CD14-positive monocyte (primary cell): ENCODE data around the gene CBLC. TPM values are rescaled to one million over a fixed set of nuclear protein-coding genes. Genes with fewer than 3 reads are reported as not detected.

Source experiments
- DNase-seq, 3 donors: peaks; one replicate each; pipeline ENCODE4 v3.0.0-alpha.2; 2011 to 2022
- H2AFZ ChIP-seq: 2 replicates; pipeline ENCODE4 v1.6.0; 2012; ENCODE audit warnings: mild to moderate bottlenecking, low read depth, low read length, inconsistent platforms; ENCODE audit not compliant: insufficient read depth, poor library complexity, severe bottlenecking
- H3K27ac ChIP-seq, 2 donors: 1 replicate in 1 of 2; 2 replicates in 1 of 2; pipeline ENCODE4 v1.5.1; 2012 to 2013; ENCODE audit warnings: low read length in 2 of 2, control low read depth in 1 of 2, inconsistent platforms in 1 of 2, low read depth in 1 of 2, mild to moderate bottlenecking in 1 of 2
- H3K27me3 ChIP-seq, 2 donors: one replicate each; pipeline versions ENCODE4 v1.6.0 to v1.6.1; 2011 to 2013; ENCODE audit warnings: low read length in 2 of 2; ENCODE audit not compliant: control insufficient read depth in 2 of 2, insufficient read depth in 2 of 2
- H3K36me3 ChIP-seq, 2 donors: replicated peaks in 1 of 2; 1 replicate in 1 of 2; 2 replicates in 1 of 2; pipeline versions ENCODE4 v1.5.1 to v1.6.1; 2012 to 2013; ENCODE audit warnings: low read length in 2 of 2, control low read depth in 1 of 2, inconsistent platforms in 1 of 2, mild to moderate bottlenecking in 1 of 2; ENCODE audit not compliant: insufficient read depth in 2 of 2, control insufficient read depth in 1 of 2
- H3K4me1 ChIP-seq, 2 donors: 1 replicate in 1 of 2; 2 replicates in 1 of 2; pipeline versions ENCODE4 v1.5.1 to v1.6.1; 2012 to 2013; ENCODE audit warnings: low read length in 2 of 2, control low read depth in 1 of 2, inconsistent platforms in 1 of 2, mild to moderate bottlenecking in 1 of 2, moderate library complexity in 1 of 2; ENCODE audit not compliant: insufficient read depth in 2 of 2, control insufficient read depth in 1 of 2
- H3K4me2 ChIP-seq: replicated peaks from 2 replicates; pipeline ENCODE3; 2012; ENCODE audit warnings: low read length, moderate library complexity, mild to moderate bottlenecking; ENCODE audit not compliant: poor library complexity, severe bottlenecking; ENCODE audit errors: extremely low read depth
- H3K4me3 ChIP-seq, 3 experiments: fragments of 200-600 bp in 1 of 3; sonication (generic) in 1 of 3; replicated peaks in 1 of 3; 1 replicate in 2 of 3; 2 replicates in 1 of 3; pipeline ENCODE4 v1.5.1; 2011 to 2013; ENCODE audit warnings: low read length in 3 of 3, mild to moderate bottlenecking in 3 of 3, control low read depth in 2 of 3, low read depth in 2 of 3, inconsistent platforms in 1 of 3, moderate library complexity in 1 of 3
- H3K79me2 ChIP-seq: 2 replicates; pipeline ENCODE4 v1.6.0; 2012; ENCODE audit warnings: mild to moderate bottlenecking, control low read depth, inconsistent platforms, low read length, moderate library complexity; ENCODE audit not compliant: insufficient read depth
- H3K9ac ChIP-seq: 2 replicates; pipeline ENCODE4 v1.6.0; 2017; ENCODE audit warnings: low read length, mild to moderate bottlenecking; ENCODE audit not compliant: insufficient read depth, poor library complexity, severe bottlenecking
- H3K9me3 ChIP-seq, 2 donors: replicated peaks in 1 of 2; 1 replicate in 1 of 2; 2 replicates in 1 of 2; pipeline versions ENCODE4 v1.5.1 to v1.6.1; 2012 to 2013; ENCODE audit warnings: low read length in 2 of 2, control low read depth in 1 of 2; ENCODE audit not compliant: control insufficient read depth in 1 of 2, insufficient read depth in 1 of 2
- H4K20me1 ChIP-seq: 2 replicates; pipeline ENCODE4 v1.6.0; 2012; ENCODE audit warnings: mild to moderate bottlenecking, low read length, control low read depth, moderate library complexity; ENCODE audit not compliant: insufficient read depth
- H3K27ac Mint-ChIP-seq, 7 donors: one replicate each; pipeline ENCODE4 v1.8.0; 2020; ENCODE audit warnings: mild to moderate bottlenecking in 7 of 7, mixed read lengths in 7 of 7, moderate library complexity in 6 of 7, inconsistent platforms in 2 of 7
- H3K27me3 Mint-ChIP-seq, 3 donors: one replicate each; pipeline ENCODE4 v1.8.0; 2021 to 2022; ENCODE audit warnings: low read depth in 3 of 3, mild to moderate bottlenecking in 3 of 3, mixed read lengths in 3 of 3, moderate library complexity in 3 of 3, inconsistent platforms in 1 of 3
- H3K36me3 Mint-ChIP-seq, 2 donors: one replicate each; pipeline ENCODE4 v1.8.0; 2020; ENCODE audit warnings: mixed read lengths in 2 of 2, inconsistent platforms in 1 of 2, mild to moderate bottlenecking in 1 of 2
- H3K4me1 Mint-ChIP-seq: one replicate; pipeline ENCODE4 v1.8.0; 2020; ENCODE audit warnings: mild to moderate bottlenecking, mixed read lengths
- H3K4me3 Mint-ChIP-seq, 2 donors: one replicate each; pipeline ENCODE4 v1.8.0; 2020; ENCODE audit warnings: mild to moderate bottlenecking in 2 of 2, mixed read lengths in 2 of 2, moderate library complexity in 1 of 2
- H3K9me3 Mint-ChIP-seq, 7 donors: one replicate each; pipeline ENCODE4 v1.8.0; 2020 to 2022; ENCODE audit warnings: mixed read lengths in 7 of 7, mild to moderate bottlenecking in 6 of 7, moderate library complexity in 6 of 7, inconsistent platforms in 2 of 7
- CTCF ChIP-seq: fragments of 200-600 bp; IDR thresholded peaks from one replicate; pipeline ENCODE4 v1.8.0; 2022; ENCODE audit warnings: antibody characterized with exemption, mild to moderate bottlenecking
- WGBS: methylation state at CpG from one replicate; pipeline ENCODE4 v1.1.5; 2013; ENCODE audit warnings: missing lambda C conversion rate; ENCODE audit not compliant: insufficient coverage; 5-methylcytosine and 5-hydroxymethylcytosine counted together
- intact Hi-C, 2 donors: fragments of 100-400 bp; cut with micrococcal nuclease; formaldehyde crosslinking; loops; one replicate each; pipeline versions ENCODE4 v1.15.0 to v1.15.1; 2023
- polyA plus RNA-seq, 3 donors: library from polyadenylated mRNA; depleted of rRNA in 1 of 3; unstranded in 2 of 3; stranded (reverse) in 1 of 3; fragments of 300-500 nt in 2 of 3; fragments of >200 nt in 1 of 3; fragmentation: Illumina TruSeq in 2 of 3; gene quantifications; 1 replicate in 2 of 3; 2 replicates in 1 of 3; pipeline ENCODE4 v1.2.3, GENCODE V29; 2012 to 2021

Gene CBLC
- polyA plus RNA-seq, 3 donors, result not detected

GRCh38 chr19:44814517-44814916, 36.8 kb downstream of the CBLC start:
- no peak overlapping the region for H3K4me3 Mint-ChIP-seq
- H3K4me3 ChIP-seq, result no peak overlapping the region
- no peak overlapping the region for H3K27ac Mint-ChIP-seq
- H3K9ac ChIP-seq, result no peak overlapping the region
- H3K9me3 Mint-ChIP-seq, result no peaks in the 10 kb centered on the region
- H3K27me3 ChIP-seq, result peaks cover 0 to 4% of the 10 kb centered on the region in 2 donors
- H3K36me3 Mint-ChIP-seq, result no peaks in the 10 kb centered on the region
- no peaks in the 10 kb centered on the region for H3K79me2 ChIP-seq
- no peaks in the 10 kb centered on the region for H3K36me3 ChIP-seq
- no peak for TF ChIP-seq CTCF
- H3K9me3 ChIP-seq, result no peaks in the 10 kb centered on the region
- H3K27ac ChIP-seq, result no peak overlapping the region
- peaks cover 9 to 14% (median 11%) of the 10 kb centered on the region in 3 donors for H3K27me3 Mint-ChIP-seq
- H4K20me1 ChIP-seq, result no peaks in the 10 kb centered on the region
- H3K4me1 Mint-ChIP-seq, result peaks cover under 1% of the 10 kb centered on the region
- H2AFZ ChIP-seq, result no peak overlapping the region
- DNase-seq, result no peak
- peaks cover under 1% of the 10 kb centered on the region in 2 donors for H3K4me1 ChIP-seq
- 61% methylated on average over 12 of the region's 17 CpGs for WGBS
- intact Hi-C loops, result no loop called here
- no peak overlapping the region for H3K4me2 ChIP-seq

GRCh38 chr19:44816301-44816700, 38.6 kb downstream of the CBLC start:
- Histone ChIP-seq H3K27me3 (no peaks in the 10 kb centered on the region), H3K27ac (no peak overlapping the region), H3K9ac (no peak overlapping the region), H3K4me3 (no peak overlapping the region), H3K9me3 (no peaks in the 10 kb centered on the region), H3K79me2 (no peaks in the 10 kb centered on the region), H3K4me1 (no peaks in the 10 kb centered on the region), H3K36me3 (no peaks in the 10 kb centered on the region), H3K4me2 (no peak overlapping the region), H4K20me1 (no peaks in the 10 kb centered on the region), H2AFZ (no peak overlapping the region)
- intact Hi-C loops, result no loop called here
- no peak for DNase-seq
- H3K27ac Mint-ChIP-seq, result no peak overlapping the region
- H3K36me3 Mint-ChIP-seq, result no peaks in the 10 kb centered on the region
- no peak overlapping the region for H3K4me3 Mint-ChIP-seq
- peaks cover 4 to 8% (median 4%) of the 10 kb centered on the region in 3 donors for H3K27me3 Mint-ChIP-seq
- H3K9me3 Mint-ChIP-seq, result no peaks in the 10 kb centered on the region
- WGBS, result no CpG with 5 or more reads among the region's 2 CpGs
- TF ChIP-seq CTCF, result no peak
- H3K4me1 Mint-ChIP-seq, result no peaks in the 10 kb centered on the region
